Colonic mucosa (tissue), 4 donors: ENCODE data around the gene MACROD1. TPM values are rescaled to one million over a fixed set of nuclear protein-coding genes. Genes with fewer than 3 reads are reported as not detected.

Experiments used
- DNase-seq: peaks from one replicate; pipeline ENCODE4 v3.0.0-alpha.2; 2020
- H3K27ac ChIP-seq: fragments of 200-600 bp; one replicate; pipeline ENCODE4 v1.8.0; 2021
- H3K27me3 ChIP-seq: fragments of 200-600 bp; one replicate; pipeline ENCODE4 v1.8.0; 2021
- H3K36me3 ChIP-seq: fragments of 200-600 bp; one replicate; pipeline ENCODE4 v1.8.0; 2021
- H3K4me1 ChIP-seq: fragments of 200-600 bp; one replicate; pipeline ENCODE4 v1.8.0; 2021; ENCODE audit warnings: mild to moderate bottlenecking
- H3K4me3 ChIP-seq: fragments of 200-600 bp; one replicate; pipeline ENCODE4 v1.8.0; 2021
- H3K9ac ChIP-seq, 2 donors: one replicate each; pipeline ENCODE4 v1.7.0; 2013; ENCODE audit warnings: control low read depth in 2 of 2, low read depth in 2 of 2, low read length in 2 of 2
- H3K9me3 ChIP-seq: fragments of 200-600 bp; one replicate; pipeline ENCODE4 v1.8.0; 2021
- CTCF ChIP-seq: fragments of 200-600 bp; IDR thresholded peaks from one replicate; pipeline ENCODE4 v1.8.0; 2022; ENCODE audit warnings: antibody characterized with exemption, mild to moderate bottlenecking
- intact Hi-C: fragments of 100-400 bp; cut with DNase I; formaldehyde crosslinking; loops from one replicate; pipeline ENCODE4 v1.14.1; 2022
- total RNA-seq, 2 donors: library from RNA; stranded (reverse); fragmentation: NEBNext Ultra II Directional in 1 of 2; extraction: Animal tissue kit (Norgen Biotek cat#: 25700) in 1 of 2; gene quantifications; one replicate each; pipeline ENCODE4 v1.2.1, GENCODE V29; 2021
- donor health status: healthy.
- donor health status: DM: no; HTN: no; CAD: no.
- donor health status: DM: no; HTN: no; CAD: no.

The MACROD1 gene
- total RNA-seq, 2 donors from 2014 or later = 18.6 to 22.9 TPM

- Histone ChIP-seq H3K9ac (no peak overlapping the region), H3K27ac (no peak overlapping the region), H3K4me1 (no peaks in the 10 kb centered on the region), H3K36me3 (no peaks in the 10 kb centered on the region), H3K4me3 (no peak overlapping the region), H3K9me3 (no peaks in the 10 kb centered on the region), H3K27me3 (no peaks in the 10 kb centered on the region)
- intact Hi-C loops = no loop called here
- DNase-seq = no peak
- no peak for TF ChIP-seq CTCF
Observed at GRCh38 chr11:64070314-64070681, 95.6 kb downstream of the MACROD1 start.

GRCh38 chr11:64069401-64070313 lies 96.3 kb downstream of the MACROD1 start:
- no peak for DNase-seq
- H3K36me3 ChIP-seq = no peaks in the 10 kb centered on the region
- intact Hi-C loops = no loop called here
- H3K27me3 ChIP-seq = no peaks in the 10 kb centered on the region
- no peaks in the 10 kb centered on the region for H3K9me3 ChIP-seq
- no peaks in the 10 kb centered on the region for H3K4me1 ChIP-seq
- H3K27ac ChIP-seq = no peak overlapping the region
- no peak overlapping the region for H3K9ac ChIP-seq
- no peak for TF ChIP-seq CTCF
- H3K4me3 ChIP-seq = no peak overlapping the region

- no peak for TF ChIP-seq CTCF
- H3K27ac ChIP-seq = no peak overlapping the region
- H3K27me3 ChIP-seq = no peaks in the 10 kb centered on the region
- H3K4me3 ChIP-seq = no peak overlapping the region
- H3K36me3 ChIP-seq = no peaks in the 10 kb centered on the region
- H3K9ac ChIP-seq = no peak overlapping the region
- no peaks in the 10 kb centered on the region for H3K4me1 ChIP-seq
- H3K9me3 ChIP-seq = no peaks in the 10 kb centered on the region
- intact Hi-C loops = no loop called here
- DNase-seq = no peak
Observed at GRCh38 chr11:64068705-64069400, 97.1 kb downstream of the MACROD1 start.

- intact Hi-C loops = no loop called here
- Histone ChIP-seq H3K36me3 (no peaks in the 10 kb centered on the region), H3K9me3 (no peaks in the 10 kb centered on the region), H3K4me3 (no peak overlapping the region), H3K27me3 (no peaks in the 10 kb centered on the region), H3K4me1 (no peaks in the 10 kb centered on the region), H3K27ac (no peak overlapping the region), H3K9ac (no peak overlapping the region)
- no peak for TF ChIP-seq CTCF
- no peak for DNase-seq
Observed at GRCh38 chr11:64067230-64067993, 98.5 kb downstream of the MACROD1 start.

- no peaks in the 10 kb centered on the region for H3K36me3 ChIP-seq
- H3K4me1 ChIP-seq = no peaks in the 10 kb centered on the region
- peaks cover 6% of the 10 kb centered on the region for H3K27me3 ChIP-seq
- H3K9me3 ChIP-seq = no peaks in the 10 kb centered on the region
- H3K27ac ChIP-seq = no peak overlapping the region
- no peak for TF ChIP-seq CTCF
- intact Hi-C loops = no loop called here
- no peak overlapping the region for H3K9ac ChIP-seq
- H3K4me3 ChIP-seq = no peak overlapping the region
- no peak for DNase-seq
Observed at GRCh38 chr11:64065712-64066111, 100.2 kb downstream of the MACROD1 start.
